ENCODE measurements around the gene MARCHF3. TPM values are rescaled to one million over a fixed set of nuclear protein-coding genes. Genes with fewer than 3 reads are reported as not detected.

Gene MARCHF3
- total RNA-seq, 4 donors from 2014 or later: 1.5 to 12.8 (median 6.0) TPM

GRCh38 chr5:127066721-127067120, 36.4 kb upstream of the MARCHF3 start:
- Histone ChIP-seq H3K9me3 (no peaks in the 10 kb centered on the region), H3K4me1 (no peaks in the 10 kb centered on the region), H3K4me3 (no peak overlapping the region), H3K27me3 (no peaks in the 10 kb centered on the region), H3K36me3 (no peaks in the 10 kb centered on the region), H3K27ac (no peak overlapping the region)
- ATAC-seq: no peak
- TF ChIP-seq POLR2AphosphoS5 (IDR thresholded peaks at IDR 0.05) (no peak), CTCF (IDR thresholded peaks at IDR 0.05) (no peak), POLR2A (IDR thresholded peaks at IDR 0.05) (no peak), EP300 (IDR thresholded peaks at IDR 0.05) (no peak)

GRCh38 chr5:127064253-127064840, 34.0 kb upstream of the MARCHF3 start:
- Histone ChIP-seq H3K36me3 (no peaks in the 10 kb centered on the region), H3K27ac (no peak overlapping the region), H3K4me1 (no peaks in the 10 kb centered on the region), H3K9me3 (no peaks in the 10 kb centered on the region), H3K27me3 (no peaks in the 10 kb centered on the region), H3K4me3 (no peak overlapping the region)
- TF ChIP-seq EP300 (IDR thresholded peaks at IDR 0.05) (no peak), POLR2AphosphoS5 (IDR thresholded peaks at IDR 0.05) (no peak), POLR2A (IDR thresholded peaks at IDR 0.05) (no peak)
- WGBS, 2 donors (ENCODE audit: low coverage in 1 of 2): 93 to 95% methylated on average over 4 of the region's 4 CpGs
- ATAC-seq: no peak

DNA sequence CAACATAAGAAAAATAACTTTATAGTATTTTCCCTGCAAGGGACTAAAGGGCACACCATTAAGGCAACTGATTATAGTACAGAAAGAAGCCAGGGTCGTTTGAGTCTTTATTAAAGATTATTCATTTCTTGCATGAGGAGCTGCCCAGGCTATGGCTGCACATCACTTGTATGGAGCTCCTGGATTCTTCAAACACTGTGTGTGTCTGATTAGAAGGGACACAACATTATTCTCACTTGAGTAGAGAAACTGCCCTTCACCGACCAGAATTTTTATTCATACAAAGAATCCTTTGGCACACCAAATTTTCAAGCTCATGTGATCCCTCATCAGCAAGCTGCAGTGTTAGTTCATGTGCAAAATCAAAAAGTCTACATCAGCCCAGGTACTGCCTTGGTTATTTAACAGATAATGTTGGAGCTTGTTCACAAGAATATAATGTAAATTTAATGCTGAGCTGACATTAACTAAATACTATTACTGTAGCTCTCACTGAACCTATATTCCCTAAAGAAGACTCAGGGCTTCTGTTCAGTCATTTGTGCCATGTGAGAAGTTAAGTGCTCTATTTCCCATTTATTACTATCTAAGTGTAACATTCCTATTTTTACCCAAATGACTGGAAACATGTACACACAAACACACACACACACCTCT, 33.0 kb upstream of the MARCHF3 start:
- Histone ChIP-seq H3K27ac (no peak overlapping the region), H3K4me3 (no peak overlapping the region), H3K4me1 (no peaks in the 10 kb centered on the region), H3K9me3 (no peaks in the 10 kb centered on the region), H3K36me3 (no peaks in the 10 kb centered on the region), H3K27me3 (no peaks in the 10 kb centered on the region)
- TF ChIP-seq POLR2AphosphoS5 (IDR thresholded peaks at IDR 0.05) (no peak), EP300 (IDR thresholded peaks at IDR 0.05) (no peak), CTCF (IDR thresholded peaks at IDR 0.05) (no peak), POLR2A (IDR thresholded peaks at IDR 0.05) (no peak)
- ATAC-seq: no peak
- 50 to 88% methylated on average over 1 to 2 of the region's 2 CpGs for WGBS, 2 donors (ENCODE audit: low coverage in 1 of 2)

DNA sequence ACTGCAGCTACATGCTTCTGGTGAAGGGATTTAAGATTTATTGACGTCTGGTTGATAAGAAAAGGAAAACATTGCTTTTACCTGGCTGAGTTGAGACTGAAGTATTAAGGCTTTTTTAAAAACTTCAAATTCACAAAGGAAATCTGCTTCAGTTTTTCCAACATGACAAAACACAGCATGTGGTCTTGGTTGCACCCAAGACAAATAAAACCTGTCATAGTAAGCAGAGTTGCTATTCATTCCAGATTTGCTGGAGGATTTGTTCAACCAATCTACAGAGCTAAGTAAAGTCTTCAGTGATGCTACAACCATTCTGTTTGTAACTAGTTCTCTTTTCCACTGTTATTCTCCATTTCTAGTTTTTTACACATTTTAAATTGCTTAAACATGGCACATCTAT, 31.6 kb upstream of the MARCHF3 start:
- no peaks in the 10 kb centered on the region for H3K4me1 ChIP-seq
- H3K4me3 ChIP-seq: no peak overlapping the region
- no peak for ATAC-seq
- no peak for TF ChIP-seq CTCF (IDR thresholded peaks at IDR 0.05)
- TF ChIP-seq POLR2A (IDR thresholded peaks at IDR 0.05): no peak
- no peak for TF ChIP-seq POLR2AphosphoS5 (IDR thresholded peaks at IDR 0.05)
- no peak for TF ChIP-seq EP300 (IDR thresholded peaks at IDR 0.05)
- 58 to 86% methylated on average over 1 of the region's 1 CpG for WGBS, 2 donors (ENCODE audit: low coverage in 1 of 2)
- no peaks in the 10 kb centered on the region for H3K36me3 ChIP-seq
- H3K27ac ChIP-seq: no peak overlapping the region
- no peaks in the 10 kb centered on the region for H3K27me3 ChIP-seq
- no peaks in the 10 kb centered on the region for H3K9me3 ChIP-seq

DNA sequence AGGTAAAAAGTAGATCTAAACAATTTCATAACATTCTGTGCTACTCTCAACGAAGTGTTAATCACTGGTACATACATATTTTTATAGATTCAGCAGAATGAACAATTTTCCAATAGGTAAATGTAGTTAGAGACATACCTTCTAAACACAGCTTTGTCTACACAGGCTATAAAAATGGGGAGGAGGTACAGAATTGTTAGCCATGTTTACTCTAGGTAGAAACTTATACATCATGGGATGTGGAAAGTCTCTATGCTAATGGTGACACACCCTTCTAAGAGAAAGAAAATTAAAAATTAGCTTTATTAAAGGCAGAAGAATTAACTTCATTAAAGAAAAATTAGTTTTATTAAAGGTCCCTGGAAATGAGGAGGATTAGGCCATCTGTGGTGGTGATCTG, 31.2 kb upstream of the MARCHF3 start:
- Histone ChIP-seq H3K4me3 (no peak overlapping the region), H3K27ac (no peak overlapping the region), H3K36me3 (peaks cover 0 to 3% of the 10 kb centered on the region in 2 donors), H3K27me3 (no peaks in the 10 kb centered on the region), H3K4me1 (no peaks in the 10 kb centered on the region), H3K9me3 (no peaks in the 10 kb centered on the region)
- TF ChIP-seq CTCF (IDR thresholded peaks at IDR 0.05): no peak
- no peak for TF ChIP-seq EP300 (IDR thresholded peaks at IDR 0.05)
- no peak for TF ChIP-seq POLR2AphosphoS5 (IDR thresholded peaks at IDR 0.05)
- TF ChIP-seq POLR2A (IDR thresholded peaks at IDR 0.05): no peak
- WGBS, 2 donors (ENCODE audit: low coverage in 1 of 2): 63 to 89% methylated on average over 1 of the region's 1 CpG
- no peak for ATAC-seq

Data from gastroesophageal sphincter (tissue), 4 donors.